K562 (cell line): ENCODE results near the gene FRRS1. TPM values are rescaled to one million over a fixed set of nuclear protein-coding genes. Genes with fewer than 3 reads are reported as not detected.

Experiments used
- CREM ChIP-seq: IDR thresholded peaks from 2 replicates; pipeline ENCODE4 v1.6.1; 2014; ENCODE audit warnings: antibody characterized with exemption, low read depth
- DMBX1 ChIP-seq: fragments of 250-450 bp; sonication (Bioruptor Pico); IDR thresholded peaks from 2 replicates; pipeline ENCODE4 v1.8.0; 2022; ENCODE audit warnings: inconsistent platforms, mild to moderate bottlenecking, moderate library complexity, borderline replicate concordance
- LEF1 ChIP-seq: fragments of 450-650 bp; IDR thresholded peaks from 2 replicates; pipeline ENCODE4 v1.6.1; 2016; ENCODE audit warnings: mild to moderate bottlenecking
- POLR2AphosphoS2 ChIP-seq: IDR thresholded peaks from 2 replicates; pipeline ENCODE4 v1.6.1; 2012; ENCODE audit warnings: low read length, improper control_type of control experiment
- RBBP5 ChIP-seq: fragments of 200-600 bp; sonication (generic); IDR thresholded peaks from 2 replicates; pipeline ENCODE4 v1.6.1; 2012; ENCODE audit warnings: borderline replicate concordance, mild to moderate bottlenecking, low read length, control low read depth, inconsistent platforms; ENCODE audit not compliant: insufficient read depth, poor library complexity, severe bottlenecking
- THRAP3 ChIP-seq: fragments of 450-650 bp; IDR thresholded peaks from 2 replicates; pipeline ENCODE4 v1.6.1; 2016; ENCODE audit warnings: mild to moderate bottlenecking, inconsistent platforms, borderline replicate concordance
- XRCC5 ChIP-seq: fragments of 200-400 bp; formaldehyde crosslinking; IDR thresholded peaks from 2 replicates; pipeline ENCODE4 v1.6.1; 2017; ENCODE audit warnings: low read depth, mild to moderate bottlenecking, low read length
- ZFP1 ChIP-seq: fragments of 450-650 bp; formaldehyde crosslinking; IDR thresholded peaks from 2 replicates; pipeline ENCODE4 v1.4.0; 2020; ENCODE audit warnings: mild to moderate bottlenecking, mixed read lengths
- polyA plus RNA-seq, 8 experiments: library from polyadenylated mRNA; depleted of rRNA in 4 of 8; stranded (reverse) in 5 of 8; unstranded in 3 of 8; fragments of >200 nt; fragmentation: Nextera tagmentation in 2 of 8; fragmentation: Illumina TruSeq in 1 of 8; extraction: Ambion mirVana in 2 of 8; extraction: Trizol in 1 of 8; gene quantifications; 2 replicates each; pipeline versions ENCODE4 v1.2.1 to v1.2.3, GENCODE V29; 2011 to 2014; ENCODE audit warnings: inconsistent platforms in 1 of 8, missing spikeins in 1 of 8
- total RNA-seq, 7 experiments: library from RNA; depleted of rRNA in 6 of 7; stranded (reverse); fragments of >200 nt in 6 of 7; fragmentation: Illumina TruSeq in 2 of 7; extraction: Trizol in 2 of 7; gene quantifications; 2 replicates each; pipeline versions ENCODE4 v1.2.1 to v1.2.3, GENCODE V29; 2011 to 2021; ENCODE audit warnings: low replicate concordance in 1 of 7
- TF ChIP-seq, protein P1 (sequence below), 2 experiments: fragments of 150-350 bp in 1 of 2; IDR thresholded peaks; 2 replicates each; pipeline ENCODE4 v1.6.1; 2012 to 2016; ENCODE audit warnings: low read depth in 2 of 2, low read length in 2 of 2, mild to moderate bottlenecking in 1 of 2, moderate library complexity in 1 of 2
- TF ChIP-seq, protein P2 (sequence below): fragments of 450-650 bp; formaldehyde crosslinking; conservative IDR thresholded peaks from 2 replicates; pipeline ENCODE4 v1.4.0; 2022; ENCODE audit warnings: mild to moderate bottlenecking, missing genetic modification characterization
- TF ChIP-seq, protein P3 (sequence below): sonication (generic); formaldehyde crosslinking; IDR thresholded peaks from 2 replicates; pipeline ENCODE4 v1.8.0; 2022; ENCODE audit warnings: missing genetic modification reagents, mild to moderate bottlenecking, borderline replicate concordance
- TF ChIP-seq, protein P4 (sequence below): fragments of 450-650 bp; formaldehyde crosslinking; IDR thresholded peaks from 2 replicates; pipeline ENCODE4 v1.4.0; 2020; ENCODE audit warnings: mild to moderate bottlenecking, mixed read lengths
- TF ChIP-seq, protein P5 (sequence below): IDR thresholded peaks from 2 replicates; pipeline ENCODE4 v1.6.1; 2011; ENCODE audit warnings: borderline replicate concordance, low read depth, mild to moderate bottlenecking, moderate library complexity, low read length; ENCODE audit not compliant: insufficient read depth, poor library complexity, severe bottlenecking
- TF ChIP-seq, protein P6 (sequence below), 2 experiments: fragments of 450-650 bp in 1 of 2; sonication (generic) in 1 of 2; formaldehyde crosslinking in 1 of 2; IDR thresholded peaks in 1 of 2; conservative IDR thresholded peaks in 1 of 2; 2 replicates each; pipeline versions ENCODE4 v1.6.1 to v1.8.1; 2016 to 2023; ENCODE audit warnings: mild to moderate bottlenecking in 2 of 2, moderate library complexity in 2 of 2, inconsistent platforms in 1 of 2, missing genetic modification reagents in 1 of 2

The FRRS1 gene
- total and polyA plus RNA-seq, 9 of the 15 experiments (the other 6 are each of a cell fraction or from before 2014, with no cell fraction given): 0.87 to 54.0 (median 23.7) TPM

DNA sequence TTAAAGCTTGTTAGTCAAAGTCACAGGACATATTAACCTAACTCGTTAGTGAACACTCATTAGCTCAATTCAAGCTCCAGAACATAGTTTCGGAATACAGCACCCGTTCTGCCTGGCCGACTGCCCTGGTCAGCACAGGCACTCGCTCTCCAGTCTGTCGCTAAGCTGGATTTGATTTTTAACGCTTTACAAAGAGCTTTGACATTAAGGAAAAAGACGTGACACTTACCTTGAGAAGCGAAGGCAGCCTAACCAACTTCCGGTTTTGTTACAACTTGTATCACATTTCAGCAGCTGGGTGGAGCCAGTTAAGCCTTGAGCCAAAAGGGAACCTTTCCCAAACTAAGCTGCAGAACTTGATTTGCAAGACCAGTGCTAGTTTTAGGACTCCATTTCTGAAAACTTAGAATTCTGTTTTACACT, at the start of gene FRRS1 (continued):
- TF ChIP-seq, protein P1, sequence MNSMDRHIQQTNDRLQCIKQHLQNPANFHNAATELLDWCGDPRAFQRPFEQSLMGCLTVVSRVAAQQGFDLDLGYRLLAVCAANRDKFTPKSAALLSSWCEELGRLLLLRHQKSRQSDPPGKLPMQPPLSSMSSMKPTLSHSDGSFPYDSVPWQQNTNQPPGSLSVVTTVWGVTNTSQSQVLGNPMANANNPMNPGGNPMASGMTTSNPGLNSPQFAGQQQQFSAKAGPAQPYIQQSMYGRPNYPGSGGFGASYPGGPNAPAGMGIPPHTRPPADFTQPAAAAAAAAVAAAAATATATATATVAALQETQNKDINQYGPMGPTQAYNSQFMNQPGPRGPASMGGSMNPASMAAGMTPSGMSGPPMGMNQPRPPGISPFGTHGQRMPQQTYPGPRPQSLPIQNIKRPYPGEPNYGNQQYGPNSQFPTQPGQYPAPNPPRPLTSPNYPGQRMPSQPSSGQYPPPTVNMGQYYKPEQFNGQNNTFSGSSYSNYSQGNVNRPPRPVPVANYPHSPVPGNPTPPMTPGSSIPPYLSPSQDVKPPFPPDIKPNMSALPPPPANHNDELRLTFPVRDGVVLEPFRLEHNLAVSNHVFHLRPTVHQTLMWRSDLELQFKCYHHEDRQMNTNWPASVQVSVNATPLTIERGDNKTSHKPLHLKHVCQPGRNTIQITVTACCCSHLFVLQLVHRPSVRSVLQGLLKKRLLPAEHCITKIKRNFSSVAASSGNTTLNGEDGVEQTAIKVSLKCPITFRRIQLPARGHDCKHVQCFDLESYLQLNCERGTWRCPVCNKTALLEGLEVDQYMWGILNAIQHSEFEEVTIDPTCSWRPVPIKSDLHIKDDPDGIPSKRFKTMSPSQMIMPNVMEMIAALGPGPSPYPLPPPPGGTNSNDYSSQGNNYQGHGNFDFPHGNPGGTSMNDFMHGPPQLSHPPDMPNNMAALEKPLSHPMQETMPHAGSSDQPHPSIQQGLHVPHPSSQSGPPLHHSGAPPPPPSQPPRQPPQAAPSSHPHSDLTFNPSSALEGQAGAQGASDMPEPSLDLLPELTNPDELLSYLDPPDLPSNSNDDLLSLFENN (IDR thresholded peaks at IDR 0.05; ENCODE audit: low read depth in 2 of 2, low read length in 2 of 2): 0 out of 4 replicates have a peak, but pooled peaks of 1 of the 2 experiments have one; percentile 16
- TF ChIP-seq RBBP5: peak; percentile 64
- TF ChIP-seq, protein P2, sequence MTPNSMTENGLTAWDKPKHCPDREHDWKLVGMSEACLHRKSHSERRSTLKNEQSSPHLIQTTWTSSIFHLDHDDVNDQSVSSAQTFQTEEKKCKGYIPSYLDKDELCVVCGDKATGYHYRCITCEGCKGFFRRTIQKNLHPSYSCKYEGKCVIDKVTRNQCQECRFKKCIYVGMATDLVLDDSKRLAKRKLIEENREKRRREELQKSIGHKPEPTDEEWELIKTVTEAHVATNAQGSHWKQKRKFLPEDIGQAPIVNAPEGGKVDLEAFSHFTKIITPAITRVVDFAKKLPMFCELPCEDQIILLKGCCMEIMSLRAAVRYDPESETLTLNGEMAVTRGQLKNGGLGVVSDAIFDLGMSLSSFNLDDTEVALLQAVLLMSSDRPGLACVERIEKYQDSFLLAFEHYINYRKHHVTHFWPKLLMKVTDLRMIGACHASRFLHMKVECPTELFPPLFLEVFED (CRISPR knock-in tag): no peak
- TF ChIP-seq POLR2AphosphoS2: no peak
- TF ChIP-seq, protein P3, sequence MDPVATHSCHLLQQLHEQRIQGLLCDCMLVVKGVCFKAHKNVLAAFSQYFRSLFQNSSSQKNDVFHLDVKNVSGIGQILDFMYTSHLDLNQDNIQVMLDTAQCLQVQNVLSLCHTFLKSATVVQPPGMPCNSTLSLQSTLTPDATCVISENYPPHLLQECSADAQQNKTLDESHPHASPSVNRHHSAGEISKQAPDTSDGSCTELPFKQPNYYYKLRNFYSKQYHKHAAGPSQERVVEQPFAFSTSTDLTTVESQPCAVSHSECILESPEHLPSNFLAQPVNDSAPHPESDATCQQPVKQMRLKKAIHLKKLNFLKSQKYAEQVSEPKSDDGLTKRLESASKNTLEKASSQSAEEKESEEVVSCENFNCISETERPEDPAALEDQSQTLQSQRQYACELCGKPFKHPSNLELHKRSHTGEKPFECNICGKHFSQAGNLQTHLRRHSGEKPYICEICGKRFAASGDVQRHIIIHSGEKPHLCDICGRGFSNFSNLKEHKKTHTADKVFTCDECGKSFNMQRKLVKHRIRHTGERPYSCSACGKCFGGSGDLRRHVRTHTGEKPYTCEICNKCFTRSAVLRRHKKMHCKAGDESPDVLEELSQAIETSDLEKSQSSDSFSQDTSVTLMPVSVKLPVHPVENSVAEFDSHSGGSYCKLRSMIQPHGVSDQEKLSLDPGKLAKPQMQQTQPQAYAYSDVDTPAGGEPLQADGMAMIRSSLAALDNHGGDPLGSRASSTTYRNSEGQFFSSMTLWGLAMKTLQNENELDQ: no peak
- no peak for TF ChIP-seq DMBX1 (CRISPR knock-in tag)
- TF ChIP-seq, protein P4, sequence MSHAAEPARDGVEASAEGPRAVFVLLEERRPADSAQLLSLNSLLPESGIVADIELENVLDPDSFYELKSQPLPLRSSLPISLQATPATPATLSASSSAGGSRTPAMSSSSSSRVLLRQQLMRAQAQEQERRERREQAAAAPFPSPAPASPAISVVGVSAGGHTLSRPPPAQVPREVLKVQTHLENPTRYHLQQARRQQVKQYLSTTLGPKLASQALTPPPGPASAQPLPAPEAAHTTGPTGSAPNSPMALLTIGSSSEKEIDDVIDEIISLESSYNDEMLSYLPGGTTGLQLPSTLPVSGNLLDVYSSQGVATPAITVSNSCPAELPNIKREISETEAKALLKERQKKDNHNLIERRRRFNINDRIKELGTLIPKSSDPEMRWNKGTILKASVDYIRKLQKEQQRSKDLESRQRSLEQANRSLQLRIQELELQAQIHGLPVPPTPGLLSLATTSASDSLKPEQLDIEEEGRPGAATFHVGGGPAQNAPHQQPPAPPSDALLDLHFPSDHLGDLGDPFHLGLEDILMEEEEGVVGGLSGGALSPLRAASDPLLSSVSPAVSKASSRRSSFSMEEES (CRISPR knock-in tag): no peak
- no peak for TF ChIP-seq THRAP3
- peak; percentile 30; the same call in 1 of the 2 replicates for TF ChIP-seq CREM
- TF ChIP-seq, protein P5, sequence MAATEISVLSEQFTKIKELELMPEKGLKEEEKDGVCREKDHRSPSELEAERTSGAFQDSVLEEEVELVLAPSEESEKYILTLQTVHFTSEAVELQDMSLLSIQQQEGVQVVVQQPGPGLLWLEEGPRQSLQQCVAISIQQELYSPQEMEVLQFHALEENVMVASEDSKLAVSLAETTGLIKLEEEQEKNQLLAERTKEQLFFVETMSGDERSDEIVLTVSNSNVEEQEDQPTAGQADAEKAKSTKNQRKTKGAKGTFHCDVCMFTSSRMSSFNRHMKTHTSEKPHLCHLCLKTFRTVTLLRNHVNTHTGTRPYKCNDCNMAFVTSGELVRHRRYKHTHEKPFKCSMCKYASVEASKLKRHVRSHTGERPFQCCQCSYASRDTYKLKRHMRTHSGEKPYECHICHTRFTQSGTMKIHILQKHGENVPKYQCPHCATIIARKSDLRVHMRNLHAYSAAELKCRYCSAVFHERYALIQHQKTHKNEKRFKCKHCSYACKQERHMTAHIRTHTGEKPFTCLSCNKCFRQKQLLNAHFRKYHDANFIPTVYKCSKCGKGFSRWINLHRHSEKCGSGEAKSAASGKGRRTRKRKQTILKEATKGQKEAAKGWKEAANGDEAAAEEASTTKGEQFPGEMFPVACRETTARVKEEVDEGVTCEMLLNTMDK: no peak
- TF ChIP-seq, protein P6, sequence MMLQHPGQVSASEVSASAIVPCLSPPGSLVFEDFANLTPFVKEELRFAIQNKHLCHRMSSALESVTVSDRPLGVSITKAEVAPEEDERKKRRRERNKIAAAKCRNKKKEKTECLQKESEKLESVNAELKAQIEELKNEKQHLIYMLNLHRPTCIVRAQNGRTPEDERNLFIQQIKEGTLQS (IDR thresholded peaks at IDR 0.05): no peak
- TF ChIP-seq, protein P6 (CRISPR knock-in tag; conservative IDR thresholded peaks at IDR 0.05): no peak
- TF ChIP-seq LEF1: no peak
- 0 out of 2 replicates have a peak, but pooled peaks have one; percentile 47 for TF ChIP-seq XRCC5
- no peak for TF ChIP-seq ZFP1
